Muscle of leg (tissue), 11 donors: ENCODE data around the gene LRP1B. TPM values are rescaled to one million over a fixed set of nuclear protein-coding genes. Genes with fewer than 3 reads are reported as not detected.

Experiments used
- DNase-seq: peaks from one replicate; pipeline ENCODE4 v3.0.0; 2013
- H3K27ac ChIP-seq: one replicate; pipeline ENCODE4 v1.5.1; 2013; ENCODE audit warnings: mild to moderate bottlenecking, low read length, control low read depth
- H3K27me3 ChIP-seq: one replicate; pipeline ENCODE4 v1.6.1; 2013; ENCODE audit warnings: low read length; ENCODE audit not compliant: control insufficient read depth, insufficient read depth
- H3K36me3 ChIP-seq: one replicate; pipeline ENCODE4 v1.6.1; 2013; ENCODE audit warnings: low read length; ENCODE audit not compliant: control insufficient read depth, insufficient read depth
- H3K4me1 ChIP-seq: one replicate; pipeline ENCODE4 v1.6.1; 2013; ENCODE audit warnings: low read length; ENCODE audit not compliant: control insufficient read depth, insufficient read depth
- H3K4me3 ChIP-seq: one replicate; pipeline ENCODE4 v1.5.1; 2013; ENCODE audit warnings: low read length, control low read depth
- H3K9me3 ChIP-seq: replicated peaks from 2 replicates; pipeline ENCODE4 v1.6.1; 2013; ENCODE audit warnings: low read depth, low read length; ENCODE audit not compliant: control insufficient read depth
- WGBS: methylation state at CpG from one replicate; pipeline ENCODE4 v1.1.5; 2013; ENCODE audit warnings: missing lambda C conversion rate; ENCODE audit not compliant: insufficient coverage; 5-methylcytosine and 5-hydroxymethylcytosine counted together
- polyA plus RNA-seq, 8 donors: library from polyadenylated mRNA; unstranded; fragments of 120-200 nt; gene quantifications; one replicate each; pipeline versions ENCODE4 v1.2.1 to v1.2.3, GENCODE V29; 2013; ENCODE audit warnings: inconsistent platforms in 1 of 8, low replicate concordance in 1 of 8; ENCODE audit not compliant: insufficient read length in 8 of 8, insufficient read depth in 1 of 8
- total RNA-seq: library from RNA; stranded (reverse); fragments of 120-200 nt; gene quantifications from one replicate; pipeline ENCODE4 v1.2.4, GENCODE V29; 2013

Gene LRP1B
- total and polyA plus RNA-seq, 9 donors, result 0.84 to 2.3 (median 1.4) TPM

DNA sequence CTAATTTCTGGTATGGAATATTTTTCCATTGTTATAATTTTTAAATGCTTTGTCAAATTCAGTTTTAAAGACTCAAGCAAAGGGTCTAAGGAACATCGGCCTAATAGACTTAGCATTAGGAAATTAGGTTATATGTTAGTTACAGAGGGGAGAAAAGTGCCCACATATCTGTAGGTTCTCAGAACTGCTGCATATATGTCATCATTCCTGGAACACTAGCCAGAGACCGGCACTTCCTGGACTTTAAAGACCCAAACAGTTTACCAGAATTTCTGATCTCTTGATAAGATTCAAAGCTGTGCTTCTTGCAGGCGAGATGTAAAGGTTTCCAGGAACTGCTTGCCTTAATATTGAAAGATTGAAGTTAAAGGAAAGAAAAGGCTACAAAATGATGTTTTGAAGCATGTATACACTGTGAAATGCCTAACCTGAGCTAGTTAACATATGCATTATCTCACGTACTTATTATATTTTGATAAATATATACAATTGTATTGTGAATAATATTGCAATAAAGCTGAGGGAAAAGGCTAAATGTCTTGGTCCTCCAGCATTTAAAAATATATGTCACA lies 993.6 kb downstream of the LRP1B start:
- DNase-seq, result no peak
- Histone ChIP-seq H3K4me1 (no peaks in the 10 kb centered on the region), H3K27ac (no peak overlapping the region), H3K9me3 (no peaks in the 10 kb centered on the region), H3K4me3 (no peak overlapping the region), H3K27me3 (no peaks in the 10 kb centered on the region), H3K36me3 (no peaks in the 10 kb centered on the region)
- no CpG with 5 or more reads among the region's 4 CpGs for WGBS

DNA sequence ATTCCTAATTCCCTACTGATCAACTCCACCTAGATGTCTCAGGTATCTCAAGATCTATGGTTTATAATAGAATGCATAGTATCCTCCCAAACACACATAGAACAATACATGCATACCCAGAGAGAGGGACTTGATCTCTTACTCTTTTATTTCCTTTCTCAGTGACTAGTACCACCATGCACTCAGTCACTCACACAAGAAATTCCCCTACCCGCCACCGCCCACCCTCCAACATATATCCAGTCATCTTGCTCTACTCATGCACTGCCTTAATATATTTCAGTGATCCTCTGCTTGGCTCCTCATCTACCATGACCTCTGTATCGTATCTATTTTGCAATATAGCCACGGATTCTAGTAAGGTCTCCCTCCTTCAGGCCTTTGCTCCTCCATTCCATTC lies 996.9 kb downstream of the LRP1B start:
- no peak overlapping the region for H3K27ac ChIP-seq
- H3K4me3 ChIP-seq, result no peak overlapping the region
- no peaks in the 10 kb centered on the region for H3K27me3 ChIP-seq
- H3K36me3 ChIP-seq, result no peaks in the 10 kb centered on the region
- DNase-seq, result no peak
- no peaks in the 10 kb centered on the region for H3K4me1 ChIP-seq
- H3K9me3 ChIP-seq, result no peaks in the 10 kb centered on the region
- WGBS, result 97% methylated on average over 2 of the region's 4 CpGs

DNA sequence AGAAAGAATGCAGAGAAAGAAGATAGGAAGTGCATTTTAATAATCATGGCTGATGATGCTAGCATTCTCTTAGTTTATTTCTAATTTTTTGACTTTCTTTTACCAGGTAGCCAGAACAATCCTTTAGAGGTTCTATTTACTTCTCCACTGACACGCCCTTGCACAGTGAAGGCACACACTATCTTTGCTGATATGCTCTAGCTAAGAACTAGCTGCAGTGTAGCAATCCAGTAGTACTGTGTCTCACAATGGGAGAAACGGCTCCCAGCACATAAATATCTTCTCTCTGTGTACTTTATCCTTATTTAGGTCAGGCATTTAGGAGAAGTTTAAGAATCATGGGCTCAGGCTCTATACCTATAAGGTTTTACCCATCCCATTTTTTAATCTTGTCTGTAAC lies 1005.4 kb downstream of the LRP1B start:
- Histone ChIP-seq H3K27ac (no peak overlapping the region), H3K4me1 (no peaks in the 10 kb centered on the region), H3K4me3 (no peak overlapping the region), H3K36me3 (no peaks in the 10 kb centered on the region), H3K27me3 (no peaks in the 10 kb centered on the region), H3K9me3 (no peaks in the 10 kb centered on the region)
- no CpG with 5 or more reads among the region's 2 CpGs for WGBS
- DNase-seq, result no peak

DNA sequence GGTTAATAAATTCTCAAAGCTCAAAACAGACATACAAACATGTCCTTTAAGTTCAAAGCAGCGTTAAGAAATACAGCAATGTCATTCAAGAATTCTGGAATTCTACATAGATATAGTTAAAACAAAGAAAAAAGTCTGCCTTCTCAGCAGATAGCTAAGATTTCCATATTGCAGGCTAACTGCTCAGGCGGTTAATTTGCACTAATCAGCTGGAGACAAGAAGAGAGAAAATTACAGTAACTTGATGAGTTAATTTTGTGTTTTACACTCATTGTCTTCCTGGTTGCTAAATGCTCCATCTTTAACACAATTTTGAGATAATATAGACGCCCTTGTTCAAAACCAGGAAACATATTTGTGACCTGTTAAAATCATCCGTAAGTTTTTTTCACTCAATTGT lies 1012.0 kb downstream of the LRP1B start:
- Histone ChIP-seq H3K36me3 (no peaks in the 10 kb centered on the region), H3K9me3 (no peaks in the 10 kb centered on the region), H3K4me1 (no peaks in the 10 kb centered on the region), H3K4me3 (no peak overlapping the region), H3K27me3 (no peaks in the 10 kb centered on the region), H3K27ac (no peak overlapping the region)
- no peak for DNase-seq
- WGBS, result no CpG with 5 or more reads among the region's 4 CpGs

DNA sequence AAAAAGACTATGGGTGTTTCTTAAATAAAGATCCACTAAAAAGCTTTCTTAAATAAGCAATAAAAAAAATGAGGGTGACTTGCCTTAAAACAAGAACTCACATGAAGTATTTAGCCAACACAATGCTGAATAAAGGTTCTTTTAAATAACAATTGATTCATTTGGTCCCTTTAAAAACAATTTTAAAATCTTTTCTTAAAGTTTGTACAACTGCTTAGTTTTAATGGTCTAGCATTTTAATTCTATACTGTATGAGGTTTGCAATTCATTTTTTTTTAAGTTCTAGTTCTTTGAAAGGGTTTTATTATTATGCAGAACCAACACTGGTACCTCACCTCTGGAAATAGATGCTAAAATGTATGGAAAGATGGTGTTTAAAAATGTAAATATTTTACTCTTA lies 1017.5 kb downstream of the LRP1B start:
- no peaks in the 10 kb centered on the region for H3K36me3 ChIP-seq
- no peak overlapping the region for H3K27ac ChIP-seq
- H3K27me3 ChIP-seq, result no peaks in the 10 kb centered on the region
- no peaks in the 10 kb centered on the region for H3K4me1 ChIP-seq
- DNase-seq, result no peak
- H3K4me3 ChIP-seq, result no peak overlapping the region
- H3K9me3 ChIP-seq, result no peaks in the 10 kb centered on the region

DNA sequence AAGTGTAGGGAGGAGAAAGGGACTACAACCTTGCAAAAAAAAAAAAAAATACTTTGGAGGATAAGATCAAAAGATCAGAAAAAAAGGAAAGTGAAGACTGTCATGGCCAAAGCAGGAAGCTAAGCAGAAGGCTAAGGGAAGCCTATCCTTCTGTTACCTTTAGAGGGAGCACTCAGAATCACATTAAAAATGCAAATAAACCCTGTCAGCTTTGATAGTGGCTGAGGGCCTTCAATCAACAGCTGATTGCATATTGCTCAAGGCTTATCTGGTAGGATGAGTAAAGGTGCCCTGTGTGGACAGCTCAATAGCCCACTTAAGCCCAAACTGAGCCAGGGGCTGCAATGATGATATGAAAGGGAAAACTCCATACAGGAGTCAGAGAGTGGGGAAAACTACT lies 1021.2 kb downstream of the LRP1B start:
- DNase-seq, result no peak
- Histone ChIP-seq H3K4me3 (no peak overlapping the region), H3K9me3 (no peaks in the 10 kb centered on the region), H3K27ac (no peak overlapping the region), H3K36me3 (no peaks in the 10 kb centered on the region), H3K27me3 (no peaks in the 10 kb centered on the region), H3K4me1 (no peaks in the 10 kb centered on the region)

DNA sequence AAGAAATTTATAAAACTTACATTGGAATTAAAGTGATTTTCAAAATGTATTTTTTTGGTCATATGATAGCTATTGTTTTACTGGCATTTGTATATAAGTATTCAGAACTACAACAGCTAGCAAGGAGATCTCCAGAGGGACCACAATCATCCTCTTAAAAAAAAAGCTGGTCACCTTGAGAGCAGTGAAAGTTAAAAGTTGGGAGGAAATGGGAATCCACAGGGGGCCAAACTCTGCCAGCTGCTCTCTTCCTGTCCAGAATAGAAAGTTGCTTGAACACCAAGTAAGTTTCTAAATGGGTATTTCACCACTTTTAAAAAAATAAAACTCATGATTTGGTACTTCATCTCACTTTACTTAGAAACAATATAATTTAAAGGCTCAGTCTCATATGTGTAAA lies 1025.1 kb downstream of the LRP1B start:
- no peak overlapping the region for H3K4me3 ChIP-seq
- H3K9me3 ChIP-seq, result no peaks in the 10 kb centered on the region
- no peaks in the 10 kb centered on the region for H3K36me3 ChIP-seq
- no peak for DNase-seq
- no peak overlapping the region for H3K27ac ChIP-seq
- H3K4me1 ChIP-seq, result no peaks in the 10 kb centered on the region
- no peaks in the 10 kb centered on the region for H3K27me3 ChIP-seq

DNA sequence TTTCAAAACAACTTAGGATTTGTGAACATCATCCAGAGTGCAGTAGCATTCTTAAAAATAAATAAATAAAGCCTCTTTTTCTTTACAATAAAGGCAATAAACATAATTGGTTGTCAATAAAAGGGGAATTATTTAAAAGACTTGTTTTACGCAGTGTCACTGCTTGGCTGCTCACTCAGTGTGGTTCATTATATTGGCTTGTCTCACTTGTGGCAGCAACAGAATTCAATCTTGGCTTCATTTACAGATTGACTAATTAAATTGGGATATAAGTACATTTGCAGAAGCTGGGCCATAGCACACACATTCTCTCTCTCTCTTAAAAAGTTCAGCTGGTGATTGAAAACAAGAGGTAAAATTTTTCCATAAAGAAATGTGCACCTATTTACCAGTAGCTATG lies 1027.6 kb downstream of the LRP1B start:
- Histone ChIP-seq H3K4me3 (no peak overlapping the region), H3K27ac (no peak overlapping the region), H3K27me3 (no peaks in the 10 kb centered on the region), H3K4me1 (no peaks in the 10 kb centered on the region), H3K9me3 (no peaks in the 10 kb centered on the region), H3K36me3 (no peaks in the 10 kb centered on the region)
- no CpG with 5 or more reads among the region's 1 CpG for WGBS
- no peak for DNase-seq

DNA sequence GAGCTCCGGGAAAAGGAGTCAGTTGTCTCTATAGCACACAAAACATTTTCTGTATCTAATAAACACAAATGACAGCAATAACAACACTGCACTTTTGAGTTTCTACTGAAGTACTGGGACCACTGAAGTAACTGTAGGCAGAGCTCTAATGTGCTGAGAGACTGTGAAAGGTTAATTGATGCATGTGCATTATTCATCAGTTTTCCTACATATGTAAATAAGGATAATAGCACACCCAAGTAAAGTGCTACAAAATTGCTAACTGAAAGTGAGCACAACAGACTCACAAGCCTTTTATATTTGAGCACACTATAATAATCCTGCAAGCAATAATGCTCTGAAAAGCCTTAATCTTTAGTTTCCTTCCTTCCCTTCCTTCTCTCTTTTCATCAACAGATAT lies 1051.6 kb downstream of the LRP1B start:
- no peak for DNase-seq
- no peaks in the 10 kb centered on the region for H3K4me1 ChIP-seq
- no peak overlapping the region for H3K27ac ChIP-seq
- H3K9me3 ChIP-seq, result no peaks in the 10 kb centered on the region
- no peak overlapping the region for H3K4me3 ChIP-seq
- no peaks in the 10 kb centered on the region for H3K27me3 ChIP-seq
- no CpG with 5 or more reads among the region's 1 CpG for WGBS
- no peaks in the 10 kb centered on the region for H3K36me3 ChIP-seq

DNA sequence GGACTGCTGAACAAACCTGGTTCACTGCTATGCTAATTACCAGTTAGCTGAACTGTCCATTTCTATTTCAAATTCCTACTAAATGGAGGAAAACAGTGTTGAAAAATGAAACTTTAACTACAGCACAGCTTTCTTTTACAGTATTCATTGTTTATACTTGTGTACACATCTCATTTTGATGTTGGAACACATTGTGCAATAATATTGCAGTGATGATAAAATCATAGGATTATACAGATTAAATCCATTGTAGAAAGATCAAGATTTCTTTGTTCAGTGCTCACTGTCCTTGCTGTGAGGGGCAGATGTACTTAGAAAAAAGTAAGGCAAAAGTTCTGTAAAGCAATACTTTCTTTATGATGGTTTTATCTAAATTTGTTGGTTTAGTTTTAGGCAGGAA lies 1055.1 kb downstream of the LRP1B start:
- no peaks in the 10 kb centered on the region for H3K9me3 ChIP-seq

DNA sequence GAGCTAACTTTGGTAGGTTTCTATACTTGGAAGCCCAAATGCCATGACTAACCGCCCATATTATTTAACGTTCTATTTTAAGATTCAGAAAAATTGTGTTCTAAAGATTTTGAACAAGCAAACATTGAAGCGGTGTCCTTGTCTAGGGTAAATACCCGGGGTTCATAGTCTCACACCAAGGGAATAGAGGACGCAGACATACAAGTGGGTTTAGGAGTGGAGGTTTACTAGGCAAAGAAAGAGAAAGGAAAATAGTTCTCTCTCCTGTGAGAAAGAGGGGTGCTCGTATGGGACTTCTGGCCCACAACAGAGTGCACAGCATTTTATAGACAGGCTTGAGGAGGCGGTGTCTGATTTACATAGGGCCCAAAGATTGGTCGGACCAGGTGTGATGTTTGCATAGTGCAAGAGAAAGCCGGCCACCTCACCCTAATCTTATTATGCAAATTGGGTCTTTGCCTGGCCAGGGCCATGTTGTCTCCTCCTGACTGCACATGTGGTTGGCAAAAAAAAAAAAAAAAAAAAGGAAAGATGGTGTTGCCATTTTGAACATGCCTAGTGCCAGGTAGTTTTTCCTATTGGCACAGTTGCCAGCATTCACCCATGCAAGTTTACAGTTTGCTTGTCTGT lies 1062.6 kb downstream of the LRP1B start:
- no peak overlapping the region for H3K27ac ChIP-seq
- WGBS, result 86% methylated on average over 6 of the region's 9 CpGs
- no peaks in the 10 kb centered on the region for H3K36me3 ChIP-seq
- H3K9me3 ChIP-seq, result no peaks in the 10 kb centered on the region
- H3K27me3 ChIP-seq, result no peaks in the 10 kb centered on the region
- H3K4me1 ChIP-seq, result no peaks in the 10 kb centered on the region
- H3K4me3 ChIP-seq, result no peak overlapping the region
- no peak for DNase-seq

More for the DNA sequence above, 1055.1 kb downstream of the LRP1B start:
- DNase-seq, result no peak
- Histone ChIP-seq H3K4me1 (no peaks in the 10 kb centered on the region), H3K36me3 (no peaks in the 10 kb centered on the region), H3K4me3 (no peak overlapping the region), H3K27ac (no peak overlapping the region), H3K27me3 (no peaks in the 10 kb centered on the region)
